Epithelial cell of esophagus (primary cell): ENCODE data around the gene SNX7.

ENCODE experiments used
- DNase-seq: peaks from one replicate; pipeline ENCODE4 v3.0.0; 2010; ENCODE audit warnings: low read depth
- H3K4me3 ChIP-seq: 2 replicates; pipeline ENCODE4 v1.5.1; 2011; ENCODE audit warnings: mild to moderate bottlenecking, low read length, control low read depth
- TF ChIP-seq, protein P1 (sequence below): IDR thresholded peaks from 2 replicates; pipeline ENCODE4 v1.5.1; 2011; ENCODE audit warnings: low read depth, mild to moderate bottlenecking, low read length, control low read depth, inconsistent platforms; ENCODE audit not compliant: insufficient read depth; ENCODE audit errors: missing control alignments

Gene SNX7

DNA sequence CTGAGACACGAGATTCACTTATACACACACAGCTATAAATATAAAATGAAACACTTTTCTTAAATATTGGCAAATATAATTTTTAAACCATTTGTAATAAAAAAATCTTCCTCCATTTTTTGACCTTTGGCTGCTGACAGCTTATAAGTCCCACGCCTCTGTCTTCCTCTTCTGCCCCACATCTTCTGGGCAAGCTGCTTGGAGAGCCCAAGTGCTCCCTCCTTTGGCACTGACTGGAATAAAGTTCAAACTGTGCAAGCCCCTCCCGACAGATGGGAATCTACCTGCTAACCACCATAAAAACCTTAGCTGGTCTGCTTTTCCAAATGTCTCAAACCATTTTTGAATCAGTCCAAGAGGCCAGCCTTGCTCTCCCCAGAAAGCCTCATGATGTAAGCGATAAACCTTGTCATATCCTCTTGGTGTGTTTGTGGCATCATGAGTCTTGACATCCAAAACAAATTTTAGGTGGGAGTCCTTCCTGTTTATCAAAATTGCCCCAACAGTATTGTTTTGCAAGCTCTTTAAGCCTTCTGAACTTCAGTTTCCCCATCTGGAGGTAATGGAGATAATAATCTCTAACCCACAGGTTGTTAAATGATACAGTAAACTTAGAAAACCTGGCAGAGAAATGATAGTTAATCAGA, 99.8 kb downstream of the SNX7 start:
- peak; percentile 18 for DNase-seq
- TF ChIP-seq, protein P1, sequence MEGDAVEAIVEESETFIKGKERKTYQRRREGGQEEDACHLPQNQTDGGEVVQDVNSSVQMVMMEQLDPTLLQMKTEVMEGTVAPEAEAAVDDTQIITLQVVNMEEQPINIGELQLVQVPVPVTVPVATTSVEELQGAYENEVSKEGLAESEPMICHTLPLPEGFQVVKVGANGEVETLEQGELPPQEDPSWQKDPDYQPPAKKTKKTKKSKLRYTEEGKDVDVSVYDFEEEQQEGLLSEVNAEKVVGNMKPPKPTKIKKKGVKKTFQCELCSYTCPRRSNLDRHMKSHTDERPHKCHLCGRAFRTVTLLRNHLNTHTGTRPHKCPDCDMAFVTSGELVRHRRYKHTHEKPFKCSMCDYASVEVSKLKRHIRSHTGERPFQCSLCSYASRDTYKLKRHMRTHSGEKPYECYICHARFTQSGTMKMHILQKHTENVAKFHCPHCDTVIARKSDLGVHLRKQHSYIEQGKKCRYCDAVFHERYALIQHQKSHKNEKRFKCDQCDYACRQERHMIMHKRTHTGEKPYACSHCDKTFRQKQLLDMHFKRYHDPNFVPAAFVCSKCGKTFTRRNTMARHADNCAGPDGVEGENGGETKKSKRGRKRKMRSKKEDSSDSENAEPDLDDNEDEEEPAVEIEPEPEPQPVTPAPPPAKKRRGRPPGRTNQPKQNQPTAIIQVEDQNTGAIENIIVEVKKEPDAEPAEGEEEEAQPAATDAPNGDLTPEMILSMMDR, result peak; percentile 13
- no peak overlapping the region for H3K4me3 ChIP-seq

DNA sequence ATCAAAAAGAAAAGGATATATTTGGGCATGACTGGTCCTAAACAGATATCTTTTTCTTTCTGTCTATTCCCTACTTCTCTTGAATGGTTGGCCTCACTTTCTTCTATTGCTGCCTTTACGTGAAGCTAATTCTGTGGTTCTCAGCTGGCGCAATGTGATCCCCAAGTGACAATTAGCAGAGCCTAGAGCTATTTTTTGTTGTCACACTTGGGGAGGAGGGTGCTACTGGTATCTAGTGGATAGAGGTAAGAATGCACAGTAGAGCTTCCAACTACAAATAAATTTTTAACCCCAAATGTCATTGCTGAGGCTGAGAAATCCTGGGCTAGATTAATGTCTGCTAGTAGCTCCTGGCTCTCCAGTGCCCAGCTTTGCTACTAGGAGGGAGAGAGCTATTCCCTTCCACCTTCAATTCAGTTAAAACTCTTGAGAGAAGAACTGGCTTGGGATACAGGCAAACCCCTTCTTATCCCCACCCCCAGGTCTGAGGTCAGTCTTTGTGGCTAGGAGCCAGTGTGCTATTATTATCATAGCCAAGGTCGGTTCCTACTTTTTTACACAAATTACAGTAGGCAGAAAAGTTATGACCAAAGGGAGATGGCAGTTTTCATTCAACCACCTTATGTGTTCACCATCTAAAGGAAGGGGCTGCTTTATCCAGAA, 102.1 kb downstream of the SNX7 start:
- no peak overlapping the region for H3K4me3 ChIP-seq
- TF ChIP-seq, protein P1, result no peak

DNA sequence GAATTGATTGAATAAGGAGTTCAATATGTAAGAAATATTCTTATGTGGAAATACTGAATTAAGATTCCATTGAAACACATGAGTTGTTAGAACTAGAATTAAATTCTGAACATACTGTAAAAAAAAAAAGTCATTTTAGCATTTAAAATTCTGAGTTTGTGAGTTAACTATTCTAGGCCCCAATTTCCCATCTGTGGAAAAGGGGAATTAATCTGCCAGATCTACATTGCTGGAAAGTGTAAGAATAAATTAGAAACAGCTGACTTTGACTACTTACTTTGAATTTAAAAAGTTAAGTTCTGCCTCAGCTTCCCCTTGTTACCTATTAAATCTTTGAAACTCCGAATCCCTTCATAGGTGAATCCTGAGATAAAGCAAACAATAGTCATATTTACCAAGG, 103.0 kb downstream of the SNX7 start:
- DNase-seq, result no peak
- TF ChIP-seq, protein P1, result no peak
- H3K4me3 ChIP-seq, result no peak overlapping the region

More for the DNA sequence above, 102.1 kb downstream of the SNX7 start:
- DNase-seq, result no peak

DNA sequence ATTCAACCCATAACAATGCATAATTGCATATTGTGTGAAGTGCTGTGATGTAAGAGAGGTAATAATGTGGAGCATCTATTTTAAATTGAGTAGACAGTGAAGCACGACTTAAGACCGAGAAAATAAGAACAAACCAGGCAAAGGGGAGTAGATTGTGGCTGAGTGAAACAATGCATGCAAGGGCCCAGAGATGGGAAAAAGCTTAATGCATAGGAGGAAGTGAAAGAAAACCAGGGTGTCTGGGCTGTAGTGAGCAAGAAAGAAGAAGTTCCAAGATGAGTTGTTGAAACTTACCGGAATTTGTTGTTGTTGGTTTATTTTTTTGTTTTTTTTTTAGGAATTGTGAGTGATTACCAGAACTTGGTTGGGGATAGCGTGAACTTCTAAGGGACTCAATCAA, 104.7 kb downstream of the SNX7 start:
- no peak for DNase-seq
- TF ChIP-seq, protein P1, result no peak
- H3K4me3 ChIP-seq, result no peak overlapping the region

DNA sequence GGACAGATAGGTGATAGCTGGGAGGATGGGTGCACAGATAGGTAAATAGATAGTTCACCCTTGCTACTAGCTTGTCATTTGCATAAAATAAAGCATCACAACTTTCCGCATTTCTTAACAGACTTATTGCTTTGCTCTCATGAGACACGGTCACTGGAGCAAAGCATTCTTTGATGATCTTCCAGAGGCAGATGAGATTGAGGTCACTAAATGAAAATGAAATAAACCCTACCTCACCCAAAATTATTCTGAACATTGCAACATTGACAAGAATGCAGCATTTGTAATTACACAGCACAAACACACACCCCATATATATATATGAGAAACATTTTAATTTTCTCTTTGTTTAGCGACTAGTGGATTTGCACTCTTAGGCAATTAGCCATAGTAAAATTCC, 107.6 kb downstream of the SNX7 start:
- no peak overlapping the region for H3K4me3 ChIP-seq
- DNase-seq, result no peak
- TF ChIP-seq, protein P1, result no peak

DNA sequence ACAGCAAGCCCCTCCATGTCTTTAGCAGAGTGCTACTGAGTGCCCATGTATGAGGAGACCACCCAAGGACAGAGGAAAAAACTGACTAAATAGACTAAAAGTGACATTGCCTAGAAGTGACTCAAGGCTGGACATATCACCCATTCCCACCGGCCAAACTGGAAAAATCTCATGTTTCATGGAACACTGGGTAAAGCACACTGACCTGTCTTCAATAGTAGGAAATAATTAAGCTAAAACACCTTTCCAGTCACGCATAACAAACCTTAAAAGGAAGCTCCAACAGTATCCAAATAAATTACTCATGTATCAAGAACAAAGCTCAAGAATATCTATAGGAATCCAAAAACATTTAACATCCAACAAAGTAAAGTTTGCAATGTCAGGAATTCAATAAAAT, 120.4 kb downstream of the SNX7 start:
- TF ChIP-seq, protein P1, result no peak
- no peak overlapping the region for H3K4me3 ChIP-seq
- DNase-seq, result no peak

DNA sequence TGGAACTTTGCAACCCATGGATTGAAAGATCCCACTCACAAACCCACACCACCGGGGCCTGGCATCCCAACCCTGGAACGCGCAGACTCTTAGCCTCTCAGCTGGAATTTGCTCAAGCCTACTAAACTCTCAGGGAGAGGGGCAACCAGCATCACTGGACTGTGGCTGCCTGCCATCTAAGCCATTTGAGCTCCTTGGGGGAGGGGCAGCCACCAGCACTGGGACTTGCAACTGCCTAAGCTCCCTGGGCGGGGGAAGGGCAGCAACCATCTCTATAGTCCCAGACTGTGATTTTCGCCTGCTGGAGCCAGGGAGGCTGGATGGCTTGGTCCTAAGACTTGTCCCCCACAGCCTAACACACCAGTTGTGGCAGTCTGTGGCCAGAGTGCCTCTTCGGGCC, 122.3 kb downstream of the SNX7 start:
- no peak for DNase-seq
- TF ChIP-seq, protein P1, result no peak
- no peak overlapping the region for H3K4me3 ChIP-seq
